ENCODE results near the gene CSN1S1.

Gene CSN1S1

DNA sequence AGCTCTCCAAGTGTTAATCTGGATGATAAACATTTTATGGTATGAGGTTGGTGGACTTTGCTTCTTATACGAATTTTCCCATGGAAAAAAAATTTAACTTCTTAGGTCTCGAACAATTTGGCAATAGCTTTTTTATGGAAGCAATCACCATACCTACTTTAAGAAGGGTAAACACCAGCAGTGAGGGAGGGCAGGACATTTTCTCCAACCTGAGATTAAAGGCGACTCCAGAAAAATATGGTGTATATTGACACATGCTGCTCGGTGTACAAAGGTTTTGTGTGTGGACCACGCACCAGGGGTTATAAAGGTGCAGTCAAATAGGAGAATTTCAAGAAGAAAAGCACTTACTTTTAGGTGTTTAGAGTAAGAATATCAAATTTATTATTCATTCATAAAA, 36.7 kb upstream of the CSN1S1 start:
- Histone ChIP-seq H3K27me3 (ENCODE audit: insufficient read depth, low read length, poor library complexity, severe bottlenecking) (no peaks in the 10 kb centered on the region), H3K9me3 (ENCODE audit: insufficient read depth, low read depth, low read length) (no peaks in the 10 kb centered on the region), H3K4me2 (ENCODE audit: low read depth, low read length, poor library complexity, severe bottlenecking) (no peak overlapping the region), H3F3A (ENCODE audit: low read depth) (no peaks in the 10 kb centered on the region), H3K4me1 (ENCODE audit: insufficient read depth, low read length, poor library complexity, severe bottlenecking) (no peaks in the 10 kb centered on the region), H3K9ac (ENCODE audit: low read depth, low read length, poor library complexity, severe bottlenecking) (no peak overlapping the region), H3K79me2 (ENCODE audit: insufficient read depth, low read length) (no peaks in the 10 kb centered on the region), H3K4me3 (ENCODE audit: low read length, poor library complexity, severe bottlenecking) (no peak overlapping the region), H2AFZ (ENCODE audit: low read length) (no peak overlapping the region), H3K9me2 (replicated peaks; ENCODE audit: low read depth, low read length) (no peaks in the 10 kb centered on the region), H4K20me1 (ENCODE audit: insufficient read depth, low read length, poor library complexity, severe bottlenecking) (no peaks in the 10 kb centered on the region), H3K36me3 (ENCODE audit: insufficient read depth, low read length) (no peaks in the 10 kb centered on the region)
- TF ChIP-seq, protein P1, sequence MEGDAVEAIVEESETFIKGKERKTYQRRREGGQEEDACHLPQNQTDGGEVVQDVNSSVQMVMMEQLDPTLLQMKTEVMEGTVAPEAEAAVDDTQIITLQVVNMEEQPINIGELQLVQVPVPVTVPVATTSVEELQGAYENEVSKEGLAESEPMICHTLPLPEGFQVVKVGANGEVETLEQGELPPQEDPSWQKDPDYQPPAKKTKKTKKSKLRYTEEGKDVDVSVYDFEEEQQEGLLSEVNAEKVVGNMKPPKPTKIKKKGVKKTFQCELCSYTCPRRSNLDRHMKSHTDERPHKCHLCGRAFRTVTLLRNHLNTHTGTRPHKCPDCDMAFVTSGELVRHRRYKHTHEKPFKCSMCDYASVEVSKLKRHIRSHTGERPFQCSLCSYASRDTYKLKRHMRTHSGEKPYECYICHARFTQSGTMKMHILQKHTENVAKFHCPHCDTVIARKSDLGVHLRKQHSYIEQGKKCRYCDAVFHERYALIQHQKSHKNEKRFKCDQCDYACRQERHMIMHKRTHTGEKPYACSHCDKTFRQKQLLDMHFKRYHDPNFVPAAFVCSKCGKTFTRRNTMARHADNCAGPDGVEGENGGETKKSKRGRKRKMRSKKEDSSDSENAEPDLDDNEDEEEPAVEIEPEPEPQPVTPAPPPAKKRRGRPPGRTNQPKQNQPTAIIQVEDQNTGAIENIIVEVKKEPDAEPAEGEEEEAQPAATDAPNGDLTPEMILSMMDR (conservative IDR thresholded peaks at IDR 0.05; ENCODE audit: low read length): no peak

DNA sequence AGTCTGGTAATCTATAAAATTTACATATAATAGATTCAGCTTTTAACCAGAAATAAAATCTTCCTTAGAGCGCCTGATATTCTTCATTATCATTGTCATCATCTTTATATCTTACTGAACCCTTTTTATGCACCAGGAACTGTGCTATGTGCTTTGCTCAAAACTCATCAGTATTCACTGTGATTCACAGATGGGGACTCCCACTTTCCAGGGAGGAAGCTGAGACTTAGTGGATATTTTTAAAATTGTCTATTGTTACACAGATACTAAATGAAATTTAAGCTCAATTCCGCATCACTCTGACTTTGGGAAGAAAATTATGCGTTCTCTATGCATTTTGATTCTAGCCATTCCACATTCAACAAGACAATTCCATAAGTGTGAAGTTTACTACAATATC, 36.1 kb upstream of the CSN1S1 start:
- H3K9ac ChIP-seq (ENCODE audit: low read depth, low read length, poor library complexity, severe bottlenecking): no peak overlapping the region
- H3F3A ChIP-seq (ENCODE audit: low read depth): no peaks in the 10 kb centered on the region
- no peak overlapping the region for H3K4me2 ChIP-seq (ENCODE audit: low read depth, low read length, poor library complexity, severe bottlenecking)
- H3K79me2 ChIP-seq (ENCODE audit: insufficient read depth, low read length): no peaks in the 10 kb centered on the region
- TF ChIP-seq EZH2phosphoT487 (IDR thresholded peaks at IDR 0.05; ENCODE audit: borderline replicate concordance): no peak
- TF ChIP-seq, protein P1 (conservative IDR thresholded peaks at IDR 0.05; ENCODE audit: low read length): no peak
- H3K4me3 ChIP-seq (ENCODE audit: low read length, poor library complexity, severe bottlenecking): no peak overlapping the region
- no peaks in the 10 kb centered on the region for H3K36me3 ChIP-seq (ENCODE audit: insufficient read depth, low read length)
- H3K9me3 ChIP-seq (ENCODE audit: insufficient read depth, low read depth, low read length): no peaks in the 10 kb centered on the region
- no peaks in the 10 kb centered on the region for H3K27me3 ChIP-seq (ENCODE audit: insufficient read depth, low read length, poor library complexity, severe bottlenecking)
- no peaks in the 10 kb centered on the region for H3K4me1 ChIP-seq (ENCODE audit: insufficient read depth, low read length, poor library complexity, severe bottlenecking)
- no peaks in the 10 kb centered on the region for H4K20me1 ChIP-seq (ENCODE audit: insufficient read depth, low read length, poor library complexity, severe bottlenecking)
- no peaks in the 10 kb centered on the region for H3K9me2 ChIP-seq (replicated peaks; ENCODE audit: low read depth, low read length)
- H2AFZ ChIP-seq (ENCODE audit: low read length): no peak overlapping the region

DNA sequence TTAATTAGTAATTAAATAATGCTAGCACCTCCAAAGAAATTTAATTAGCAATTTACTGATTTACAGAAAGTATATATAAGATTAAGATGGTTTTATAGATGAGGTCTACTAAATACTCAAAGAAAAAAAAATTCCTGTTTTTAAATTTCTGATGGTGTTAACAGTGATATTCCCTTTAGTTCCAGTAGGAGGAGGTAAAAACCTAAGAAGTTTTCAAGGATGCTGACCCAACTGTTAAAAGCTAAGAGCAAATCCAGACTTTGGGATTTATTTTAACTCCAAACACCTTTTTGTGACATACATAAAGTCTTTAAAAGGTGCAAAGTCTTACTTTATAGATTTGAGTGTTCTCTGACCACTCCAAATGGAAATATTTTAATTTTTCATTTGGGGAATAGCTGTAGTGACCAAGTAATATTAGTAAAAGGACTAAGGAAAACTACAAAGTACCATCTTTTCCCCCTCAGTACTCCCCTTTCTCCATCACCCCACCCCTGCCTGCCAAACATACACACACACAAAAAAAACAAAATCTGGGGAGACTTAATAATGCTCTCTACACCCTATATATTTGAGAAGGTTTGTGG, 34.2 kb upstream of the CSN1S1 start:
- H3K9me3 ChIP-seq (ENCODE audit: insufficient read depth, low read depth, low read length): no peaks in the 10 kb centered on the region
- H3K27me3 ChIP-seq (ENCODE audit: insufficient read depth, low read length, poor library complexity, severe bottlenecking): no peaks in the 10 kb centered on the region
- H3K4me2 ChIP-seq (ENCODE audit: low read depth, low read length, poor library complexity, severe bottlenecking): no peak overlapping the region
- no peaks in the 10 kb centered on the region for H3K79me2 ChIP-seq (ENCODE audit: insufficient read depth, low read length)
- H3F3A ChIP-seq (ENCODE audit: low read depth): no peaks in the 10 kb centered on the region
- no peaks in the 10 kb centered on the region for H4K20me1 ChIP-seq (ENCODE audit: insufficient read depth, low read length, poor library complexity, severe bottlenecking)
- no peak overlapping the region for H3K4me3 ChIP-seq (ENCODE audit: low read length, poor library complexity, severe bottlenecking)
- H3K9ac ChIP-seq (ENCODE audit: low read depth, low read length, poor library complexity, severe bottlenecking): no peak overlapping the region
- TF ChIP-seq EZH2phosphoT487 (IDR thresholded peaks at IDR 0.05; ENCODE audit: borderline replicate concordance): no peak
- TF ChIP-seq, protein P1 (conservative IDR thresholded peaks at IDR 0.05; ENCODE audit: low read length): peak; percentile 49
- H3K9me2 ChIP-seq (replicated peaks; ENCODE audit: low read depth, low read length): no peaks in the 10 kb centered on the region
- H3K4me1 ChIP-seq (ENCODE audit: insufficient read depth, low read length, poor library complexity, severe bottlenecking): no peaks in the 10 kb centered on the region
- H3K36me3 ChIP-seq (ENCODE audit: insufficient read depth, low read length): no peaks in the 10 kb centered on the region
- H2AFZ ChIP-seq (ENCODE audit: low read length): no peak overlapping the region
